ENCODE results near the gene IGFL2.
"Not testable (repeated sequence)": the region's sequence is repeated elsewhere in the genome, so short reads cannot be mapped to it uniquely, and the experiment has no call there.

IGFL2 gene

GRCh38 chr19:46191972-46192371 is 43.9 kb downstream of the IGFL2 start:
- peak; percentile 72 for DNase-seq

GRCh38 chr19:46192626-46192991 is 44.6 kb downstream of the IGFL2 start:
- DNase-seq = peak; percentile 63

GRCh38 chr19:46192992-46193650 is 45.1 kb downstream of the IGFL2 start:
- DNase-seq = peak; percentile 96

GRCh38 chr19:46193678-46194077 is 45.6 kb downstream of the IGFL2 start:
- DNase-seq = no peak

- DNase-seq = no peak
Observed at GRCh38 chr19:46195104-46195503, 47.1 kb downstream of the IGFL2 start.

- DNase-seq = not testable (repeated sequence)
Observed at GRCh38 chr19:46195919-46196318, 47.9 kb downstream of the IGFL2 start.

- no peak for DNase-seq
Observed at GRCh38 chr19:46196410-46197124, 48.5 kb downstream of the IGFL2 start.

- DNase-seq = no peak
Observed at GRCh38 chr19:46197314-46198070, 49.5 kb downstream of the IGFL2 start.

- DNase-seq = no peak
Observed at GRCh38 chr19:46198756-46199155, 50.7 kb downstream of the IGFL2 start.

GRCh38 chr19:46201454-46202310 is 53.6 kb downstream of the IGFL2 start:
- DNase-seq = peak; percentile 45

GRCh38 chr19:46202426-46202825 is 54.4 kb downstream of the IGFL2 start:
- no peak for DNase-seq

- DNase-seq = peak; percentile 57
Observed at GRCh38 chr19:46202872-46203860, 55.1 kb downstream of the IGFL2 start.

- DNase-seq = no peak
Observed at GRCh38 chr19:46204008-46204407, 56.0 kb downstream of the IGFL2 start.

GRCh38 chr19:46205183-46205984 is 57.3 kb downstream of the IGFL2 start:
- DNase-seq = no peak

- no peak for DNase-seq
Observed at GRCh38 chr19:46206176-46206575, 58.1 kb downstream of the IGFL2 start.

GRCh38 chr19:46206682-46207081 is 58.6 kb downstream of the IGFL2 start:
- no peak for DNase-seq

GRCh38 chr19:46207858-46208257 is 59.8 kb downstream of the IGFL2 start:
- not testable (repeated sequence) for DNase-seq

GRCh38 chr19:46209051-46209450 is 61.0 kb downstream of the IGFL2 start:
- no peak for DNase-seq

- no peak for DNase-seq
Observed at GRCh38 chr19:46209472-46209871, 61.4 kb downstream of the IGFL2 start.

- DNase-seq = no peak
Observed at GRCh38 chr19:46210669-46211068, 62.6 kb downstream of the IGFL2 start.

Measured in MV-4-11 (cell line).